Stimulated activated naive CD8-positive, alpha-beta T cell treated with anti-CD3 and anti-CD28 coated beads, Interleukin-15, Interleukin-2, amounts not matched to agents 100 ng/mL and 50 ng/mL, for 24 hours (primary cell): Measurements from ENCODE around the gene PDE6C.

ENCODE experiments used
- H3K27ac Mint-ChIP-seq: one replicate; pipeline ENCODE4 v1.8.0; 2021; ENCODE audit warnings: mild to moderate bottlenecking, mixed read lengths
- H3K27me3 Mint-ChIP-seq: one replicate; pipeline ENCODE4 v1.8.0; 2021; ENCODE audit warnings: mixed read lengths
- H3K36me3 Mint-ChIP-seq: one replicate; pipeline ENCODE4 v1.8.0; 2021; ENCODE audit warnings: low read depth, mixed read lengths
- H3K4me1 Mint-ChIP-seq: one replicate; pipeline ENCODE4 v1.8.0; 2021; ENCODE audit warnings: low read depth, mixed read lengths
- H3K4me3 Mint-ChIP-seq: one replicate; pipeline ENCODE4 v1.8.0; 2021; ENCODE audit warnings: mild to moderate bottlenecking, mixed read lengths
- H3K9me3 Mint-ChIP-seq: one replicate; pipeline ENCODE4 v1.8.0; 2021; ENCODE audit warnings: mixed read lengths

PDE6C gene

DNA sequence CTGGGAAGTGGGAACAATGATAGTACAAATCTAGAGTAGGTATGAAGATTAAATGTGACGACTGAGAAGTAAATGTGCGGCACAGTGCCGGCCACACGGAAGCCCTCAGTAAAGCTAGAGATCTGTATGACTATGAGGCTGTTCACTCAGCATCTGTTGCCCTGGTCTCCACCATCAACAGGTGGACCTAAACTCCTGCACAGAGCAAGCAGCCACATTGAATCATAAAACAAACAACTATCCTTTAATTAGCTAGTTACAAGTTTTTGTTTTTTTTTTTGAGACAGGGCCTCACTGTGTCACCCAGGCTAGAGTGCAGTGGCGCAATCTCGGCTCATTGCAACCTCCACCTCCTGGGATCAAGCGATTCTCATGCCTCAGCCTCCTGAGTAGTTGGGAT, 27.9 kb upstream of the PDE6C start:
- Mint-ChIP-seq H3K36me3 (no peaks in the 10 kb centered on the region), H3K27ac (no peak overlapping the region), H3K27me3 (peaks cover 12% of the 10 kb centered on the region), H3K4me1 (no peaks in the 10 kb centered on the region), H3K9me3 (peaks cover 3% of the 10 kb centered on the region), H3K4me3 (no peak overlapping the region)

- H3K27ac Mint-ChIP-seq: no peak overlapping the region
- no peaks in the 10 kb centered on the region for H3K36me3 Mint-ChIP-seq
- H3K27me3 Mint-ChIP-seq: peaks cover 2% of the 10 kb centered on the region
- no peaks in the 10 kb centered on the region for H3K4me1 Mint-ChIP-seq
- no peak overlapping the region for H3K4me3 Mint-ChIP-seq
- no peaks in the 10 kb centered on the region for H3K9me3 Mint-ChIP-seq
These were observed 22.4 kb upstream of the PDE6C start for GRCh38 chr10:93589648-93590562.

DNA sequence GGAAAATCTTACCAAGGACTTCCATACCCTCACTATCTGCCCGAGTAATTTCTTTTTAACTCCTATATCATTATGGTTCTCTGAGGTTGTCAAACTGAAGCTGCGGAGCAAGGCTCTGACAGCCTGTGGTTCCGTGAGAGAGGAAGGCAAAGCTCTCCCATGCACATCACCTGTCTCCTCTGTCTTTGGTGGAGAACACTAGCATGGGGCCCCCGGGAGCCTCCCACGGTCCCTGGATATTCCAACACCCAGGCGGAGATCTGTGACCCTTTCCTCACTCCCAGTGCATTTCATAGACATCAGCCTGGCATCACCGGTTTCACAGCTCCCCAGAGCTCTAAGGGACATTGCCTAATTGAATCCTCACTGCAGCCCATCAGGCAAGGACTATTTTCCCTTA, 21.7 kb upstream of the PDE6C start:
- H3K36me3 Mint-ChIP-seq: no peaks in the 10 kb centered on the region

GRCh38 chr10:93591065-93591808, 21.1 kb upstream of the PDE6C start:
- H3K36me3 Mint-ChIP-seq: no peaks in the 10 kb centered on the region
- H3K9me3 Mint-ChIP-seq: no peaks in the 10 kb centered on the region
- no peak overlapping the region for H3K27ac Mint-ChIP-seq
- H3K27me3 Mint-ChIP-seq: no peaks in the 10 kb centered on the region
- H3K4me1 Mint-ChIP-seq: no peaks in the 10 kb centered on the region
- H3K4me3 Mint-ChIP-seq: no peak overlapping the region

More for the DNA sequence above, 21.7 kb upstream of the PDE6C start:
- Mint-ChIP-seq H3K9me3 (no peaks in the 10 kb centered on the region), H3K4me1 (no peaks in the 10 kb centered on the region), H3K4me3 (no peak overlapping the region), H3K27ac (no peak overlapping the region), H3K27me3 (no peaks in the 10 kb centered on the region)

- no peaks in the 10 kb centered on the region for H3K27me3 Mint-ChIP-seq
- H3K4me1 Mint-ChIP-seq: no peaks in the 10 kb centered on the region
- no peaks in the 10 kb centered on the region for H3K36me3 Mint-ChIP-seq
- H3K9me3 Mint-ChIP-seq: no peaks in the 10 kb centered on the region
- H3K4me3 Mint-ChIP-seq: no peak overlapping the region
- no peak overlapping the region for H3K27ac Mint-ChIP-seq
These were observed 19.1 kb upstream of the PDE6C start for GRCh38 chr10:93593254-93593653.

- Mint-ChIP-seq H3K4me3 (no peak overlapping the region), H3K27me3 (no peaks in the 10 kb centered on the region), H3K4me1 (no peaks in the 10 kb centered on the region), H3K36me3 (no peaks in the 10 kb centered on the region), H3K27ac (no peak overlapping the region), H3K9me3 (no peaks in the 10 kb centered on the region)
These were observed 18.6 kb upstream of the PDE6C start for GRCh38 chr10:93593749-93594148.

DNA sequence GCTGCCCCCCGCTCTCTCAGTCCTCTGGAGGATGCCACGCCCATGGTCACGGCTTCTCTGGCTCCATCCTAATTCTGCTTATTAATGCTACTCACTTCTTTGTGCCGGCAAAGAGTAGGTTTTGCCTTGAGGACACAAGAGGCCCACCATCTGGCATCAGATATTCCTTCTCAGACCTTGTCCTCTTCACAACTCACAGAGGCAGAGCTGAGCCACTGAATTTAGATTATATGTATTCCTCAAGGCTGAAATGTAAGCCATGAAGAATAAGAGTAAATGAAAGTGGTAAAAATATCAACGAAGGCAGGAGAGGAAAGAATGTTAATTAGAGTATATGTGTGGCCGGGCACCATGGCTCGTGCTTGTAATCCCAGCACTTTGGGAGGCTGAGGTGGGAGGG, 17.8 kb upstream of the PDE6C start:
- Mint-ChIP-seq H3K36me3 (no peaks in the 10 kb centered on the region), H3K4me3 (no peak overlapping the region), H3K4me1 (no peaks in the 10 kb centered on the region), H3K27me3 (peaks cover 4% of the 10 kb centered on the region), H3K27ac (no peak overlapping the region), H3K9me3 (no peaks in the 10 kb centered on the region)

GRCh38 chr10:93595378-93596161, 16.8 kb upstream of the PDE6C start:
- Mint-ChIP-seq H3K36me3 (no peaks in the 10 kb centered on the region), H3K9me3 (no peaks in the 10 kb centered on the region), H3K4me1 (no peaks in the 10 kb centered on the region), H3K27me3 (peaks cover 12% of the 10 kb centered on the region), H3K4me3 (no peak overlapping the region), H3K27ac (no peak overlapping the region)

- Mint-ChIP-seq H3K27me3 (peaks cover 14% of the 10 kb centered on the region), H3K36me3 (no peaks in the 10 kb centered on the region), H3K27ac (no peak overlapping the region), H3K9me3 (no peaks in the 10 kb centered on the region), H3K4me1 (no peaks in the 10 kb centered on the region), H3K4me3 (no peak overlapping the region)
These were observed 15.8 kb upstream of the PDE6C start for GRCh38 chr10:93596539-93596938.

GRCh38 chr10:93597075-93597599, 15.2 kb upstream of the PDE6C start:
- H3K27ac Mint-ChIP-seq: no peak overlapping the region
- H3K4me3 Mint-ChIP-seq: no peak overlapping the region
- H3K27me3 Mint-ChIP-seq: peaks cover 20% of the 10 kb centered on the region
- no peaks in the 10 kb centered on the region for H3K36me3 Mint-ChIP-seq
- no peaks in the 10 kb centered on the region for H3K9me3 Mint-ChIP-seq
- H3K4me1 Mint-ChIP-seq: no peaks in the 10 kb centered on the region

DNA sequence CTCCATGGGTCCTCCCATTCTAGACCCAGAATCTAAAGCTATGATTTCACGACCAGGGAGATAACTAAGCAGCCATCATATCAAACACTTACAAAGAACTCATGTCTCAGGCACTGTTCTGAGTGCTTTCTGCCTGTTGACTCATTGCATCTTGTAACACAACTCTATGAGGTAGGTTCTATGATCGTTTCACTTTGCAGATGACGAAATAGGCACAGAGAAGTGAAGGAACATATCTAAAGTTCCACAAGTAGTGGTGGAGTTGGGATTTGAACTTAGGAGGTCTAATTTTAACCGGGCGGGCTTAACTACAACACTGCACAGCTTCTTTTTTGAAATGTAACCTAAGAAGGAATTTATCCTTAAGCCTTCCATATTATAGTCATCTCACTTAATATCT, 14.2 kb upstream of the PDE6C start:
- H3K9me3 Mint-ChIP-seq: no peaks in the 10 kb centered on the region
- peaks cover 29% of the 10 kb centered on the region for H3K27me3 Mint-ChIP-seq
- H3K36me3 Mint-ChIP-seq: no peaks in the 10 kb centered on the region
- no peaks in the 10 kb centered on the region for H3K4me1 Mint-ChIP-seq
- H3K27ac Mint-ChIP-seq: no peak overlapping the region
- H3K4me3 Mint-ChIP-seq: no peak overlapping the region

GRCh38 chr10:93599335-93599734, 13.0 kb upstream of the PDE6C start:
- no peak overlapping the region for H3K27ac Mint-ChIP-seq
- no peaks in the 10 kb centered on the region for H3K36me3 Mint-ChIP-seq
- H3K27me3 Mint-ChIP-seq: peaks cover 40% of the 10 kb centered on the region
- no peaks in the 10 kb centered on the region for H3K9me3 Mint-ChIP-seq
- H3K4me3 Mint-ChIP-seq: no peak overlapping the region
- no peaks in the 10 kb centered on the region for H3K4me1 Mint-ChIP-seq

DNA sequence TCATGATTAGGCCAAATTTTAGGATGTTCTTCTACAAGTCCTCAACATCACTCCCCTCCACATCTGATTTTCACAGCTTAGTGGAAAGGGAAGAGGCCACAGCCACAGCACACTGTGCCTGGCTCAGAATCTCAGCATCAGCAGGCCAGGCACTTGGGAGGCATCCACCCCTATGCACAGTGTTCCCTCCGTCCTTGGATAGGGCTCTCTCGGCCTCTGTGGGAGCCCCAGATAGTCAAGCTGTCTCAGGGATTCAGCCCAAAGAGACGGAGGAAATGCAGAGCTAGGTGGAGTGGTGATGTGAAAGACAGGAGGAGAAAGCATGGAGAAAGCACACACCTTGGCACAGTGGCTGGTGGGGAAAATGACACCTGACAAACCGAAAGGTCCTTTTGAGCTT, 12.6 kb upstream of the PDE6C start:
- no peaks in the 10 kb centered on the region for H3K4me1 Mint-ChIP-seq
- H3K9me3 Mint-ChIP-seq: no peaks in the 10 kb centered on the region
- no peak overlapping the region for H3K27ac Mint-ChIP-seq
- peaks cover 44% of the 10 kb centered on the region for H3K27me3 Mint-ChIP-seq
- no peak overlapping the region for H3K4me3 Mint-ChIP-seq
- no peaks in the 10 kb centered on the region for H3K36me3 Mint-ChIP-seq

- H3K4me3 Mint-ChIP-seq: no peak overlapping the region
- no peaks in the 10 kb centered on the region for H3K36me3 Mint-ChIP-seq
- H3K9me3 Mint-ChIP-seq: no peaks in the 10 kb centered on the region
- H3K4me1 Mint-ChIP-seq: no peaks in the 10 kb centered on the region
- H3K27ac Mint-ChIP-seq: no peak overlapping the region
- H3K27me3 Mint-ChIP-seq: peaks cover 48% of the 10 kb centered on the region
These were observed 11.7 kb upstream of the PDE6C start for GRCh38 chr10:93600446-93601145.
